ENCODE results near the gene GLIS2. TPM values are rescaled to one million over a fixed set of nuclear protein-coding genes. Genes with fewer than 3 reads are reported as not detected.

GLIS2 gene
- total RNA-seq, 1 experiment from 2014 or later: 18.2 TPM

GRCh38 chr16:4380119-4381063, 64.5 kb downstream of the GLIS2 start:
- Histone ChIP-seq H2AFZ (ENCODE audit: low read depth, low read length, poor library complexity, severe bottlenecking) (no peak overlapping the region), H4K20me1 (ENCODE audit: insufficient read depth) (no peaks in the 10 kb centered on the region), H3K27ac (ENCODE audit: low read depth, low read length) (no peak overlapping the region), H3K27me3 (ENCODE audit: insufficient read depth, low read length) (no peaks in the 10 kb centered on the region), H3K9me2 (ENCODE audit: insufficient read depth) (no peaks in the 10 kb centered on the region), H3K9ac (ENCODE audit: low read length) (no peak overlapping the region), H3K4me2 (ENCODE audit: low read length) (no peak overlapping the region), H3K9me3 (ENCODE audit: control insufficient read depth in 1 of 2, insufficient read depth in 1 of 2, low read depth in 1 of 2, low read length in 2 of 2) (no peaks in the 10 kb centered on the region), H3K79me2 (ENCODE audit: insufficient read depth, low read length) (0 out of 2 replicates have a peak, but pooled peaks cover 3% of the 10 kb centered on the region), H3K4me1 (ENCODE audit: control insufficient read depth in 1 of 2, insufficient read depth in 2 of 2, low read length in 2 of 2) (peaks cover 3 to 26% of the 10 kb centered on the region in 2 experiments; a peak in 3 of 4 replicates), H3K4me3 (replicated peaks in 1 of 2; ENCODE audit: low read depth in 1 of 2, low read length in 2 of 2) (no peak overlapping the region), H3K36me3 (ENCODE audit: control insufficient read depth in 1 of 2, insufficient read depth in 2 of 2, low read length in 2 of 2) (no peaks in the 10 kb centered on the region)
- DNase-seq (ENCODE audit: low read depth, low spot score) (no peak), ATAC-seq (no peak)
- intact Hi-C loops (cut with micrococcal nuclease): no loop called here
- POLR2A ChIA-PET: no interaction called here
- no TSS peak for BruUV-seq (replicated peaks)
- CTCF ChIA-PET: no interaction called here
- no peak for TF ChIP-seq SP1 (IDR thresholded peaks at IDR 0.05; ENCODE audit: low read depth)
- no peak for TF ChIP-seq EZH2 (IDR thresholded peaks at IDR 0.05)
- RAD21 ChIA-PET (ENCODE audit: low non-redundant PET in 1 of 2, low total read pairs in 2 of 2, uncharacterized antibody in 2 of 2, unreplicated experiment in 2 of 2): no interaction called here

GRCh38 chr16:4381072-4381934, 65.4 kb downstream of the GLIS2 start:
- DNase-seq (ENCODE audit: low read depth, low spot score) (no peak), ATAC-seq (no peak)
- H3K27me3 ChIP-seq (ENCODE audit: insufficient read depth, low read length): no peaks in the 10 kb centered on the region
- H2AFZ ChIP-seq (ENCODE audit: low read depth, low read length, poor library complexity, severe bottlenecking): no peak overlapping the region
- H3K4me2 ChIP-seq (ENCODE audit: low read length): no peak overlapping the region
- no peaks in the 10 kb centered on the region for H3K9me2 ChIP-seq (ENCODE audit: insufficient read depth)
- peaks cover 0 to 17% of the 10 kb centered on the region in 2 experiments; a peak in 1 of 4 replicates for H3K4me1 ChIP-seq (ENCODE audit: control insufficient read depth in 1 of 2, insufficient read depth in 2 of 2, low read length in 2 of 2)
- no peak overlapping the region for H3K4me3 ChIP-seq (replicated peaks in 1 of 2; ENCODE audit: low read depth in 1 of 2, low read length in 2 of 2)
- BruUV-seq (replicated peaks): no TSS peak
- intact Hi-C loops (cut with micrococcal nuclease): no loop called here
- H3K79me2 ChIP-seq (ENCODE audit: insufficient read depth, low read length): no peaks in the 10 kb centered on the region
- ChIA-PET POLR2A (no interaction called here), CTCF (no interaction called here), RAD21 (ENCODE audit: low non-redundant PET in 1 of 2, low total read pairs in 2 of 2, uncharacterized antibody in 2 of 2, unreplicated experiment in 2 of 2) (no interaction called here)
- no peaks in the 10 kb centered on the region for H3K9me3 ChIP-seq (ENCODE audit: control insufficient read depth in 1 of 2, insufficient read depth in 1 of 2, low read depth in 1 of 2, low read length in 2 of 2)
- TF ChIP-seq REST (IDR thresholded peaks at IDR 0.05; ENCODE audit: low read depth): no peak
- no peak for TF ChIP-seq ATF3 (IDR thresholded peaks at IDR 0.05)
- TF ChIP-seq EGR1 (IDR thresholded peaks at IDR 0.05; ENCODE audit: low read depth): no peak
- no peak for TF ChIP-seq RAD21 (IDR thresholded peaks at IDR 0.05; ENCODE audit: low read depth)
- no peak for TF ChIP-seq ELF1 (IDR thresholded peaks at IDR 0.05; ENCODE audit: borderline replicate concordance, low read depth)
- no peak for TF ChIP-seq EZH2phosphoT487 (IDR thresholded peaks at IDR 0.05; ENCODE audit: borderline replicate concordance)
- no peak for TF ChIP-seq TCF7L2 (IDR thresholded peaks at IDR 0.05; ENCODE audit: borderline replicate concordance, extremely low read depth, insufficient read depth, insufficient read length)
- TF ChIP-seq JUND (IDR thresholded peaks at IDR 0.05): no peak
- no peak for TF ChIP-seq EZH2 (IDR thresholded peaks at IDR 0.05)
- TF ChIP-seq SIN3A (IDR thresholded peaks at IDR 0.05; ENCODE audit: low read depth): no peak
- TF ChIP-seq CEBPB (IDR thresholded peaks at IDR 0.05; ENCODE audit: low read depth): no peak
- H4K20me1 ChIP-seq (ENCODE audit: insufficient read depth): no peaks in the 10 kb centered on the region
- H3K36me3 ChIP-seq (ENCODE audit: control insufficient read depth in 1 of 2, insufficient read depth in 2 of 2, low read length in 2 of 2): no peaks in the 10 kb centered on the region
- H3K9ac ChIP-seq (ENCODE audit: low read length): no peak overlapping the region
- no peak overlapping the region for H3K27ac ChIP-seq (ENCODE audit: low read depth, low read length)
